Activated T-helper 17 cell treated with anti-CD3 and anti-CD28 coated beads, Interleukin-2, amount 50 U/mL, for 72 hours (primary cell): ENCODE results near the gene IGF1R. TPM values are rescaled to one million over a fixed set of nuclear protein-coding genes. Genes with fewer than 3 reads are reported as not detected.

Source experiments
- ATAC-seq: fragments of 150-1000 bp; cut with Tn5 transposase; replicated peaks from 2 replicates; pipeline ENCODE4 v1.10.0; 2021; ENCODE audit warnings: mild to moderate bottlenecking, moderate library complexity
- H3K27ac Mint-ChIP-seq: one replicate; pipeline ENCODE4 v1.8.0; 2022; ENCODE audit warnings: mixed read lengths
- H3K27me3 Mint-ChIP-seq: one replicate; pipeline ENCODE4 v1.8.0; 2022; ENCODE audit warnings: mixed read lengths
- H3K36me3 Mint-ChIP-seq: one replicate; pipeline ENCODE4 v1.8.0; 2022; ENCODE audit warnings: low read depth, mild to moderate bottlenecking, mixed read lengths
- H3K4me1 Mint-ChIP-seq: one replicate; pipeline ENCODE4 v1.8.0; 2022; ENCODE audit warnings: mixed read lengths
- H3K4me3 Mint-ChIP-seq: one replicate; pipeline ENCODE4 v1.8.0; 2022; ENCODE audit warnings: mild to moderate bottlenecking, mixed read lengths
- H3K9me3 Mint-ChIP-seq: one replicate; pipeline ENCODE4 v1.8.0; 2022; ENCODE audit warnings: mixed read lengths
- total RNA-seq, 2 donors: library from RNA; stranded (reverse); gene quantifications; one replicate each; pipeline ENCODE4 v1.2.3, GENCODE V29; 2022

IGF1R gene
- total RNA-seq, 2 donors from 2014 or later = 4.6 to 33.8 TPM

DNA sequence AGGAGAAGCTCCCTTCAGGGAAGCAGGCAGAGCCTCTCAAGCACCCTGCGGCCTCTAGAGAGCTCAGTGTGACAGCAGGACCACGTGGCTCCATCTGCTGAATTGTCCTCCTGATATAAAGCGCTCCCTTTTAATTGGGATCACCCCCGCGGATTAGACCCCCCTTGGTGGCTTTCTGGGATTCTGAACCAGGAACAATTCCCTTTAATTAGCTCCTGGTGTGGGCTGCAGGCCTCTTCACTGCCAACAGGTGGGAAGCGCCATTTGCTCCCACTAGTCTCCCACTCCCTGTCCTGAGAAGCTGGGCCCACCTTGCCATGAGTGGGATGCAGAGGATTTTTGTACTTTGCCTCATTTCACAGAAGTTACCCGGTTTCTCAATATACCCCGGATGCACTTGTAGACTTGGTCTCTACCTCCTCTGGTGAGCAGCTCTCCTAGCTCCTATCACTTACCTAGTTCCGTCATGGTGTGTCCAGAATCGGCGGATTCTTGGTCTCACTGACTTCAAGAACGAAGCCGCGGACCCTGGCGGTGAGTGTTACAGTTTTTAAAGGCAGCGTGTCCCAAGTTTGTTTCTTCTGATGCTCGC lies 358.7 kb downstream of the IGF1R start:
- Mint-ChIP-seq H3K4me1 (no peaks in the 10 kb centered on the region), H3K4me3 (no peak overlapping the region), H3K27me3 (peaks cover 3% of the 10 kb centered on the region), H3K9me3 (no peaks in the 10 kb centered on the region), H3K27ac (no peak overlapping the region), H3K36me3 (no peaks in the 10 kb centered on the region)
- no peak for ATAC-seq

DNA sequence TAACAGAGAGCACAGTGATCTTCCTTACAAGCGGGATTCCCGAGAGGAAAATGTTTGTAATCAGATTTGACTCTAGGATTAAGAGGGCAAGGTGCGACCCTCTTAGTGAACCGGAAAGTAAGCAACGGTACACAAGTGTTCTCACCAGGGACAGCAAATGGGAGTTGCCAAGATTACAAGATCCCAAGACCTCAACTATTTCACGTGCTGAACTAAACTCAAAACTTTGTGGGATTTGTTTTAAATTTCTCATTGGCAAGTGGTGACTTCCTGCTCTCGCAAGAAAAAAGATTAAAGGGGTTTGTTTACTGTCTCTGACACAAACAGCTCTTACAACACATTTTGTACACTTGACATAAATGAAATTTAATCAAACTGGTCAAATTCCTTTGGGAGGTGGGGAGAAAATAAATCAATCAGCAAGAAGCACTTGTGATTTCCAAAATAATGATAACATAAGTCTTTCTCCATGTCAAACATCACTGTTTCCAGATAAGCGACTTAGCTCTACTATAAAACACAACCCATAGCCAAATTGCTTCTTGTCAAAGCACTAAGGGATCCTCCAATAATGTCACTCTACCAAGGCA lies 361.5 kb downstream of the IGF1R start:
- Mint-ChIP-seq H3K27me3 (peaks cover 3% of the 10 kb centered on the region), H3K27ac (no peak overlapping the region), H3K4me1 (no peaks in the 10 kb centered on the region), H3K4me3 (no peak overlapping the region), H3K9me3 (no peaks in the 10 kb centered on the region), H3K36me3 (no peaks in the 10 kb centered on the region)
- ATAC-seq = no peak

DNA sequence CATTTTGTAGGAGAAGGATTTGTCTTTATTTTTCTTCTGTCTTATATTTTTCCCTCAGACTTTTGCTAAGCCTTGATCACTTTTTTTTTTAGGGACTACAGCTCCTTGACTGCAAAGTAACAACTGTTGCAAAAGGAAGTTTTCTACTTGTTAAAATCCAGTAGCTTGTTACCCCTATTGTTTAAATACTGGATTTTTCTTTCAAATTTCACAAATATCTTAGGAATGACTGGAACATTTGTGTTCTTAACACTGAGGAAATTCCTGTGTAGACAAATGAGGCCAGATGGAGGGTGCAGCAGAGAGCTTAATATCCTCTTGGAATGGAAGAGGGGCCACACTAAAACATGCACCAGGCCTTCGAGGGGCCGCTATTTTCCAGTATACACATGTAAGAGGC lies 362.4 kb downstream of the IGF1R start:
- Mint-ChIP-seq H3K27me3 (peaks cover 3% of the 10 kb centered on the region), H3K4me1 (no peaks in the 10 kb centered on the region), H3K36me3 (no peaks in the 10 kb centered on the region), H3K4me3 (no peak overlapping the region), H3K27ac (no peak overlapping the region), H3K9me3 (no peaks in the 10 kb centered on the region)
- ATAC-seq = no peak
